Measurements from ENCODE around the gene COL9A3.
"Not testable (repeated sequence)": the region's sequence is repeated elsewhere in the genome, so short reads cannot be mapped to it uniquely, and the experiment has no call there.

The COL9A3 gene

DNA sequence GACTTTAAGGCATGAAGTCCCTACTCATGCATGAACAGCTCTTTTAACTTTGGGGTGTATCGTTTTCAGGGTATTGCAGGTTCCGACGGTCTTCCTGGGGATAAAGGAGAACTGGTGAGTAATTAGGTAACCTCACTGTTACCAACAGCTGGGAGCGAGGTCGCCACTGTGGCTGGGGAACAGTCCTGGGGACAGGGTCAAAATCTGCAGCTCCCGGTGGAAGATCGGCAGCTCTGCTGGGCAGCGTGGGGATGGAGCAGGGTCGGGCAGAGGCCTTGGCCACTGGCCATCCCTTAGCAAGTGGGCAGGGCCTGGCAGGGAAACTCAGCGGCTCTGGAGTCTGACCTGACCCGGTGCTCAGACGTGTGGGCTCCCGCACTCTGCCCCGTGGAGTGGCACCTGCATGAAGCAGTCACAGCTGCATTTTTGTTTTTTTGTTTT, 16.1 kb downstream of the COL9A3 start:
- in situ Hi-C loops (cut with HindIII; ENCODE audit: low sequenced_read_pairs), result no loop called here

DNA sequence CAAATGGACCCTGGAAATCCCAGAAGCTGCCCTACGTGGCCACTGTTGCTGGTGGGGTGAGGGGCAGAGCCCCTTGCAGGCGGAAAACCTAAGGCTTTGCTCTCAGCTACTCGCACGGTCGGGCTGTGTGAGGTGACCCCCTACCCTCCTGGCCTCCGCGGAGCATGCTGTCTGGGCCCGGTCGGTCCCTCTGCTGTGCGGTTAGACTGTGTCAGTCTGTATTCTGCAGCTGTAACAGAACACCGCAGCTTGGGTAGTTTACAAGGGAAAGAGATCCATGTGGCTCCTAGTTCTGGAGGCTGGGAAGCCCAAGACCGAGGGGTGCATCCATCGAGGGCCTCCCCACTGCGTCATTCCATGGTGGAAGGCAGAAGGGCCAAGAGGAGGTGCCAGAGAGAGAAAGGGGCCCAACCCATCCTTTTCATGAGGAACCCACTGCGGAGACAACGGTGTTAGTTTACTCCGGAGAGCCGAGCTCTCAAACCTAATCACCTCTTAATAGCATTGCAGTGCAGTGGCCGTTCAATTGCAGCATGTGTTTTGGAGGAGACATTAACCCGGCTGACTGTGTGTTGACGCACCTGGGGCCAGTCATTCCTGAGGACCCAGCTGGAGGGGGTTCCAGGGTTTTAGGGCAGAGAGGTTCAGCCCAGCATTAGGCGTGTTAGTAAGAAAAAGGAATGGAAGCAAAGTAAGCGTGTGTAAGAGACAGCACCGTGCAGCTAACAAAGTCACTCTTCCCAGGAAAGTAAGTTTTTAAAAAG, 18.3 kb downstream of the COL9A3 start:
- in situ Hi-C loops (cut with HindIII; ENCODE audit: low sequenced_read_pairs), result no loop called here

GRCh38 chr20:62835931-62836861, 19.3 kb downstream of the COL9A3 start:
- in situ Hi-C loops (cut with HindIII; ENCODE audit: low sequenced_read_pairs), result no loop called here

GRCh38 chr20:62836967-62837490, 20.2 kb downstream of the COL9A3 start:
- in situ Hi-C loops (cut with HindIII; ENCODE audit: low sequenced_read_pairs), result no loop called here

- in situ Hi-C loops (cut with HindIII; ENCODE audit: low sequenced_read_pairs), result no loop called here
Observed at GRCh38 chr20:62837790-62838127, 20.9 kb downstream of the COL9A3 start.

GRCh38 chr20:62838128-62838891, 21.5 kb downstream of the COL9A3 start:
- in situ Hi-C loops (cut with HindIII; ENCODE audit: low sequenced_read_pairs), result no loop called here

DNA sequence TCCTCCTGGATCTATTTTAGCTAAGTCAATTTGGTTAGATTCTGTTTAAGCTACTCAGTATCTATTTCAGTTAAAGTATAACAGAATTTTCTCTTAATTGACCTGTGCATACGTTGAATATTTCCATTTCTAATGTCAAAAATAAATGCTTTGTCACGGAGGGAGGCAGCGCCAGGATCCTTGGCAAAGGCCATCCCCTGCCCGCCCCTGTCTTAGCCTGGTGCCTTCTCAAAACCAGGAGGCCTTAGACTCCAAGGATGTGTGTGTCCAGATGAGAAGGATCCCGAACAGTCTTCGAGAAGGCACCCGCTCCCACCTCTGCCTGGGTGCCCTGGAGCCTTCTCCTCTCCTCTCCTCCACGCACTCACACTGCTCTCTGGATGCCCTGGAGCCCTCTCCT, 22.4 kb downstream of the COL9A3 start:
- in situ Hi-C loops (cut with HindIII; ENCODE audit: low sequenced_read_pairs), result no loop called here

DNA sequence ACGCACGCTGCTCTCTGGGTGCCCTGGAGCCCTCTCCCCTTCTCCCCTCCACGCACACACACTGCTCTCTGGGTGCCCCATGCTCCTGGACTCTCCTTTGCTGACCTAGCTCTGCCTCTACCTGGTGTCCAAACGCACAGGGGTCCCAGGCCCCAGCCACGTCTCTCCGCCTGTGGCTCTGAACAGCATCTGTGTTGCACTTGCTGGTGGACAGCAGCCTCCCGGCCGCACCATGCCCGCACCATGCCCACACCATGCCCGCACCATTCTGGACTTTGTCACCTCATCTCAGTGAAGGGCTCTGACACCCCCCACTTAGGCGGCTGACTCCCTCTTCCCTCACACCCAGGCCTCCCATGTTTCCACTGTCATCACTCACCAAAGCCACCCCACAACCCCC, 23.0 kb downstream of the COL9A3 start:
- in situ Hi-C loops (cut with HindIII; ENCODE audit: low sequenced_read_pairs), result no loop called here

DNA sequence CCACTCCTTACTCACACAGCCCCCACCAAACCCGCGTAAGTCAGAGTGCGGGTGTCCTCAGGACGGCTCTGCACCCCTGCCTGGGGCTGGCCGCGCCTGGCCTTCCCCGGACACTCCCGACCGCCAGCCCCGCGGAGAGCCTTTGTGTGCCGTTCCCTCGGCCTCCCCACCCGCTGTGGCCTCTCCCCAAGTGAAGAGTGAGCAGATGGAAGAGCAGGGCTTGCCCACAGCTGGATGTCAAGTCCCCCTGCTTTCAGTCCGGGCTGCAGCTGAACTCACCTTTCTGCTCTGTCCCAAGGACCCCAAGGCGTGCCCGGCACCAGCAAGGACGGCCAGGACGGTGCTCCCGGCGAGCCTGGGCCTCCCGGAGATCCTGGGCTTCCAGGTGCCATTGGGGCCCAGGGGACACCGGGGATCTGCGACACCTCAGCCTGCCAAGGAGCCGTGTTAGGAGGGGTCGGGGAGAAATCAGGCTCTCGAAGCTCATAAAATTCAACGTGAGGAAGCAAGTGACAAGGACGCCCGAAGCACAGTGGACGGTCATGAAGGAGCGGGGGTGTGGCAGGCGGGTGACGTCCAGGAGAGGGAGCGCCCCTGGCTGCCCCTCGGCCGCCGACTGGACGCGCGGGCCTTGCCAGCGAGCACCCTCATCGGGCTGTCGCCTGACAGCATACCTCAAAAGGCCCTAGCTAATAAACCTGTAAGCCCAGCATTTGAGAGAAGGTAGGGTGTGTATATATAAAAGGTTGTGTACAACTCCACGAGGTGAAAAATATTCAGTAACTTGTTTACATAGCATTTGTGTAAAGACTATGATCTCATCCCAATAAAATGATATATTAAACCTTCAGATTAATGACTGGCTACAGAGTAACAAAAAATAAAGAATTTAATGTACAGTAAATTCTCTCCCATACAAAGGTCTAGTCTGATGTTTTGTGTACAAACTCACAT, 23.7 kb downstream of the COL9A3 start:
- in situ Hi-C loops (cut with HindIII; ENCODE audit: low sequenced_read_pairs), result no loop called here

DNA sequence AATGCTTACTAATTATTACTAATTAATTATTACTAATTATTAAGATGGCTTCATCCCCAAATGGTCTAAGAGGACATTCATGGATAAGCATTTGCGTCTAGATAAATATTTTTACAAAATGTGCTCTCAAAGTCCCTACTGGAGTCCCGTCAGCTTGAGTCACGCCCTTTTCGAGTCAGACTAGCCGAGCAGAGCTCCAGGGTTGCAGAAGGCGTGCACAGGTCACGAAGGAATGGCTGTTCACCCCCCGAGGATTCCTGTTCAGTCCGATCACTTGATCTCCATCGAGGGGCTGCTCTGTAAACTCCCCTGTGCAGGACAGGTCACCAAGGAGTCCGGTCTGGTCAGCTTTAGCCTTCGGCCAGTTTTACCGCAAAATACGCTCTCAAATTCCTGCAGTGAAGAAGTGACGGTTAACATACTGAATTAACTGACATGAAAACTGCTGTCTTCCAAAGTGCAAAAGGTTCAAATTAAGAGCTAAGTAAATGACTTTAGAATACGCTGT, 24.9 kb downstream of the COL9A3 start:
- in situ Hi-C loops (cut with HindIII; ENCODE audit: low sequenced_read_pairs), result no loop called here

DNA sequence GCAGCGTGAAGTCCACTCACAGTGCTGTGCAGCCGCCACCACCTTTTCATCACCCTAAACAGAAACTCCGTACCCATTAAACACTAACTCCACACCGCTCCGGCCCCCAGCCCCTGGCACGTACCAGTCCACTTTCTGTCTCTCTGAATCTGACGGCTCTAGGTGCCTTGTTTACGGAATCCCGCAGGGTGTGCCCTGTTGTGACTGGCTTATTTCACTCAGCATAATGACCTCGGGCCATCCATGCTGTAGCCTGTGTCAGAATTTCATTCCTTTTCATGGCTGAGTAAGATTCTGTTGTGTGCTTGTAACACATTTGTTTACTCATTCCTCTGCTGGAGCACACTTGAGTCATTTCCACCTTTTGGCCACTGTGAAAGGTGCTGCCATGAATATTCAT, 26.8 kb downstream of the COL9A3 start:
- in situ Hi-C loops (cut with HindIII; ENCODE audit: low sequenced_read_pairs), result no loop called here

- in situ Hi-C loops (cut with HindIII; ENCODE audit: low sequenced_read_pairs), result no loop called here
Observed at GRCh38 chr20:62844182-62844581, 27.3 kb downstream of the COL9A3 start.

GRCh38 chr20:62845416-62846160, 28.7 kb downstream of the COL9A3 start:
- in situ Hi-C loops (cut with HindIII; ENCODE audit: low sequenced_read_pairs), result no loop called here

- in situ Hi-C loops (cut with HindIII; ENCODE audit: low sequenced_read_pairs), result no loop called here
Observed at GRCh38 chr20:62846166-62846890, 29.5 kb downstream of the COL9A3 start.

DNA sequence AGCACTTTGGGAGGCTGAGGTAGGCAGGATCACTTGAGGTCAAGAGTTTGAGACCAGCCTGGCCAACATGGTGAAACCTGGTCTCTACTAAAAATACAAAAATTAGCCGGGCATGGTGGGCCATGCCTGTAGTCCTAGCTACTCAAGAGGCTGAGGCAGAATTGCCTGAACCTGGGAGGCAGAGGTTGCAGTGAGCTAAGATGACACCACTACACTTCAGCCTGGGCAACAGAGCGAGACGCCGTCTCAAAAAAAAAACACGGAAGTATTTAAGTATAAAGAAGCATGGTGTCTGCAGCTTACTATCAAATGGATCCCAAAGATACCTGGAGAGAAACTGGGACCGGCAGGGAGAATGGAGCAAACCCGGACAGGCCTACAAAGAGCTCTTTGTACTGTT, 32.1 kb downstream of the COL9A3 start:
- in situ Hi-C loops (cut with HindIII; ENCODE audit: low sequenced_read_pairs), result not testable (repeated sequence)

- in situ Hi-C loops (cut with HindIII; ENCODE audit: low sequenced_read_pairs), result no loop called here
Observed at GRCh38 chr20:62849431-62849830, 32.6 kb downstream of the COL9A3 start.

DNA sequence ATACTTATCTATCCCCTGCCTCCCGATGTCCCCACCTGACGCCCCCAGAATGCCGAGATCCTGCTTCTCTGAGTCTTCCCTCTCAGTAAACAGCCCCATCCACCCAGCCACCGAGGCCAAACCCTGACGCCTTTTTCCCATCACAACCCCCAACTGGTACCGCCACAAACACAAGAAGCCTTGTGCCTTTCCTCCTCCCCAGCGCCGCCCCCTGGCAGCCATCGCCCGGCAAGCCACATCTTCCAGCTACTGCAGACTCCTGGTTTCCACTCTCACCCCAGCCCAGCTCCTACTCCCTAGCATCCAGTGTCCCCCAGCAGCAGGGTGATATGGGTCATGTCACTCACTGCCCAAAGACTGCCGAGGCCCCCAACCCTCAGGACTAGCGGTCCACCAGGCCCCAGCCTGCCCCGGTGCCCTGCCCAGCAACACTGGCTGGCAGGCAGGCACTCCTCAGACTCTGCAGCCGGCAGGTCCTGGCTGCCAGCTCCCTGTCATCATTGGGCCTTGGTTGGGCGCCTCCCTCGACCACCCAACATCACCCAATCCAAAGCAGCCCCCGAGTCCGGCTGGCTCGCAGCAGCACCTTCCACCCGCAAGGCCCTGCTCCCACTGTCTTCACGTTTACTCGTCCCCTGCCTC, 33.6 kb downstream of the COL9A3 start:
- in situ Hi-C loops (cut with HindIII; ENCODE audit: low sequenced_read_pairs), result loop anchor here (10.0 kb wide), 1 partner anchor 64 kb away; no protein-coding TSS in a partner anchor

GRCh38 chr20:62852196-62852595, 35.3 kb downstream of the COL9A3 start:
- in situ Hi-C loops (cut with HindIII; ENCODE audit: low sequenced_read_pairs), result loop anchor here (10.0 kb wide), 1 partner anchor 63 kb away; no protein-coding TSS in a partner anchor
